Chondrocyte (in vitro differentiated cells): ENCODE results near the gene NISCH. TPM values are rescaled to one million over a fixed set of nuclear protein-coding genes. Genes with fewer than 3 reads are reported as not detected.

Experiments
- DNase-seq: peaks from one replicate; pipeline ENCODE4 v3.0.0; 2021; ENCODE audit warnings: mixed read lengths, low spot score
- H3K27ac Mint-ChIP-seq: one replicate; pipeline ENCODE4 v1.8.0; 2021; ENCODE audit warnings: mild to moderate bottlenecking, moderate library complexity, mixed read lengths; ENCODE audit not compliant: unreplicated experiment
- H3K27me3 Mint-ChIP-seq: 2 replicates; pipeline ENCODE4 v1.8.0; 2021; ENCODE audit warnings: low read depth, mixed read lengths
- H3K36me3 Mint-ChIP-seq: 2 replicates; pipeline ENCODE4 v1.8.0; 2021; ENCODE audit warnings: low read depth, mixed read lengths
- H3K4me1 Mint-ChIP-seq: 2 replicates; pipeline ENCODE4 v1.8.0; 2021; ENCODE audit warnings: low read depth, mild to moderate bottlenecking, mixed read lengths
- H3K4me3 Mint-ChIP-seq: one replicate; pipeline ENCODE4 v1.8.0; 2021; ENCODE audit warnings: mild to moderate bottlenecking, moderate library complexity, mixed read lengths; ENCODE audit not compliant: unreplicated experiment
- H3K9me3 Mint-ChIP-seq: 2 replicates; pipeline ENCODE4 v1.8.0; 2021; ENCODE audit warnings: low read depth, mixed read lengths
- total RNA-seq: library from RNA; stranded (reverse); gene quantifications from 3 replicates; pipeline ENCODE4 v1.2.1, GENCODE V29; 2021
- TF ChIP-seq, protein P1 (sequence below): fragments of 200-600 bp; sonication (generic); IDR thresholded peaks from 2 replicates; pipeline ENCODE4 v1.5.0; 2021; ENCODE audit warnings: antibody characterized with exemption, mild to moderate bottlenecking, moderate library complexity

NISCH gene
- total RNA-seq, 1 donor from 2014 or later, result 101 TPM

DNA sequence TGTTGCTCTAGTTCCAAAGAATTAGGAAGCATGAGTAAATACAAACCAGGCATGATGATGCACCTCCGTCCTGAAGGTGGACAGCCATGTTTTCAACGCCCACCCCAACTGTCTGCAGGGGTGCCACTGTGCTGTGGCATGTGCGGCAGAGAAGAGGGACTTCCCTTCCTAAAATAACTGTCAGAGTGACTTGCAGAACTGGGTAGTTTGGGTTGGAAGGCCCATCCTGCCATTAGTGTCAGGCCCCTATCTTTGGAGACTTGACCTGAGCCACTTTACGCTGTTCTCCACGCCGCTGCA lies 22.3 kb downstream of the NISCH start:
- Mint-ChIP-seq H3K4me3 (no peak overlapping the region), H3K36me3 (peaks cover 42% of the 10 kb centered on the region), H3K27ac (no peak overlapping the region)

DNA sequence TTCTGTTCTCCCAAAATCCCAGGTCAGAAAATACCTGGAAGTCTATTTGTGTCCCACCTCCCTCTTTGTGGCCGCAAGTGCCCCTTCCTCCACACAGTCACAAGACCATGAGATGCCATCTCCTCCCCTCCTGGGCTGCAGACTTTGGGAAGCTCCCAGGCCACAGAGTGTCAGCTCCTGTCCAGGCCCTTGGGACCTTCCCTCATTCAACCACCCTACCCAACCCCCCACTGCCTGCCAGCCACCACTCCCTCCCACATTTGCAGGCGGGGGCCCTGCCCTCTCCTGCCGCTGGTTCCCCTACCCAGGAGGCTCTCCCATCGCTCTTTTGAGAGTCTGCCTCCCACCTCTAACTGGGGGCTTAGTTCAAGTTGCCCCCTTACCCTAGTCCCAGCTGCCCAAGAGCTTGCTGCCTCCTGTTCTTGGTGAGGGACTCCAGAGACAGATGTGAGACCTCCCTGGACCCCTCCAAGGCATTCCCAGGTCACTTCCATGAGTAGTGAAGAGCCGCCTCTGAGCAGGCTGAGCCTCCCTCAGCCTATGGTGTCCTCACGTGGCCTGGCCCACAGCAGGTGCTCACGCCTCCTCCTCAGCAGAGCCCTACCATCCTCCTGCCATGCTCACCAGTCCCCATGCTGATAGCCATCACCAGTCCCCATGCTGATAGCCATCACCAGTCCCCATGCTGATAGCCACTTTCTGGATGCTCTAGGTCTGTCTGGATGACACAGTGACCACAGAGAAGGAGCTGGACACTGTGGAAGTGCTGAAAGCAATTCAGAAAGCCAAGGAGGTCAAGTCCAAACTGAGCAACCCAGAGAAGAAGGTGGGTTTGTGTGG lies 23.9 kb downstream of the NISCH start:
- TF ChIP-seq, protein P1, sequence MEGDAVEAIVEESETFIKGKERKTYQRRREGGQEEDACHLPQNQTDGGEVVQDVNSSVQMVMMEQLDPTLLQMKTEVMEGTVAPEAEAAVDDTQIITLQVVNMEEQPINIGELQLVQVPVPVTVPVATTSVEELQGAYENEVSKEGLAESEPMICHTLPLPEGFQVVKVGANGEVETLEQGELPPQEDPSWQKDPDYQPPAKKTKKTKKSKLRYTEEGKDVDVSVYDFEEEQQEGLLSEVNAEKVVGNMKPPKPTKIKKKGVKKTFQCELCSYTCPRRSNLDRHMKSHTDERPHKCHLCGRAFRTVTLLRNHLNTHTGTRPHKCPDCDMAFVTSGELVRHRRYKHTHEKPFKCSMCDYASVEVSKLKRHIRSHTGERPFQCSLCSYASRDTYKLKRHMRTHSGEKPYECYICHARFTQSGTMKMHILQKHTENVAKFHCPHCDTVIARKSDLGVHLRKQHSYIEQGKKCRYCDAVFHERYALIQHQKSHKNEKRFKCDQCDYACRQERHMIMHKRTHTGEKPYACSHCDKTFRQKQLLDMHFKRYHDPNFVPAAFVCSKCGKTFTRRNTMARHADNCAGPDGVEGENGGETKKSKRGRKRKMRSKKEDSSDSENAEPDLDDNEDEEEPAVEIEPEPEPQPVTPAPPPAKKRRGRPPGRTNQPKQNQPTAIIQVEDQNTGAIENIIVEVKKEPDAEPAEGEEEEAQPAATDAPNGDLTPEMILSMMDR, result no peak
- H3K36me3 Mint-ChIP-seq, result peaks cover 39% of the 10 kb centered on the region
- peaks cover 18% of the 10 kb centered on the region for H3K4me1 Mint-ChIP-seq
- H3K27ac Mint-ChIP-seq, result peak overlapping the region; percentile 29
- no peak for DNase-seq
- H3K27me3 Mint-ChIP-seq, result no peaks in the 10 kb centered on the region
- no peak overlapping the region for H3K4me3 Mint-ChIP-seq
- no peaks in the 10 kb centered on the region for H3K9me3 Mint-ChIP-seq

More for the DNA sequence above, 22.3 kb downstream of the NISCH start:
- Mint-ChIP-seq H3K27me3 (no peaks in the 10 kb centered on the region), H3K4me1 (peaks cover 3% of the 10 kb centered on the region), H3K9me3 (no peaks in the 10 kb centered on the region)
- TF ChIP-seq, protein P1, result no peak
- DNase-seq, result no peak

DNA sequence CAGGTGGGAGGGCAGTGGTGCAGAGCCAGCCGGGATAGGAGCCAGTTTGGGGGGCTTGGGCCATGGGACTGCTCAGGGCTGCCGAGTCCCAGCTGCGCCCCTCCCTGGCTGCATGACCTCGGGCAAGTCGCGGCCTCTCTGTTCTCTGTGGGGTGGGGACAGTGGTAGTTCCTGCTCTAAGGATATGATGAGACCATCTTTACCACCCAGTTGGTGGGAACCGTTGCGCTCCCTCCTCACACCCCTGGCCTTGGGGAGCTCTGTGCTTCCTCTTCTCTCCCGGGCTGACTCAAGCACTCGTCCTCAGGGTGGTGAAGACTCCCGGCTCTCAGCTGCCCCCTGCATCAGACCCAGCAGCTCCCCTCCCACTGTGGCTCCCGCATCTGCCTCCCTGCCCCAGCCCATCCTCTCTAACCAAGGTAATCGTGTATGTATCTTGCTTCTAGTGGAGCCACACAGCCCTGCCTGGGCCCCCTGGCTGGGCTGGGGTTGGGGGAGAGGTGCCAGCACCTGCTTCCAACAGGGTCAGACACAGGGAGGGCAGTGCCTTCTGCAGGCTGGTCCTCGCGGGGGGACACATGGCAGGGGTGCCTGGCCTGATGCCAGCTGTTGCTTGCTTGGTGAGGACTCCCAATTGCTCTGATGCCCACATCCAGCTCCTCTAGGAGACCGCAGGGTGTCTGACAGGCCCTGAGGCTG lies 24.6 kb downstream of the NISCH start:
- TF ChIP-seq, protein P1, result no peak
- Mint-ChIP-seq H3K9me3 (no peaks in the 10 kb centered on the region), H3K36me3 (peaks cover 39% of the 10 kb centered on the region)

DNA sequence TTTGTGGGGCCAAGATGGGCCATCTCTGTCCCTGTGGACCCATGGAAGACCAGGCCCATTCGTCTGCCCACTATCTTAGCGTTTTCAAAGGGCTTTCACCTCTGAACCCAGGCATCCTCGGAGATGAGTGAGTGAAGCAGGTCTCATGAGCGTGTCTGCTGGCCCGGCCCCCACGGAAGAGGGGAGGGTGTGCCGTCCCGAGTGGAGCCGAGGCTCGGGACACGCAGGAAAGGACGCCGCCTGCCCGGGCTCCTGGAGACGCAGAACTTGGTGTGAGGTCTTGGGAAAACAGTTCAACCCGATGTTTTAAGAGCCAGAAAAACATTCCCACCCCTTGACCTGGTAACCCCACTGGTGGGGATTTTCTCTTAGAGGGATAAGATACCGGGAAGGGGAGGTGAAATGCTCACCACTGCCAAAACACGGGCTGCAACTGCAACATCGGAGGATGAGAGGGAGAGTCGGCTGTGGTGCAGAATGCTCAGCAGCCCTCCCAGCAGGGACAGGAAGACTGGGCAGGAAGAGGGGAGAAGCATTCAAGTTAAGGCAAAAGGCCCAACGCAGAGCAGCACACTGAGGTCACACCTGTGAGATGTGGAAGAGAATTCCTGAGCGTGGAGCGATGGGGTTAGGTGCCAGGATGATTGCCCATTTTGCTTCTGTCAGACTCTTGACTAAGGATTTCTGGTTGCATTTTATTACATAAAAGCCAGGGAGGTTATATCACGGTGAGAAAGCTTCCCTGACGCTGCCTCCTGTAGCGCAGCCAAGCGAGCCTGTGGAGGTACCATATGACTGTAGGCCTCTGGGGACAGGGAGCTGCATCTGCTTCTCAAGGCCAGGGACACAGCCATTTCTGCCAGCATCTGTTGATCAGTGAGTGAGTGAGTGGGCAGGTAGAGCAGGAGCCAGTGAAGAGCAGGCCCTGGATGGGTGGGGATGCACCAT lies 25.6 kb downstream of the NISCH start:
- peaks cover 19% of the 10 kb centered on the region for H3K4me1 Mint-ChIP-seq
- peaks cover 40% of the 10 kb centered on the region for H3K36me3 Mint-ChIP-seq
- TF ChIP-seq, protein P1, result no peak
- H3K27ac Mint-ChIP-seq, result no peak overlapping the region
- DNase-seq, result peak; percentile 80
- H3K4me3 Mint-ChIP-seq, result no peak overlapping the region
- no peaks in the 10 kb centered on the region for H3K9me3 Mint-ChIP-seq
- H3K27me3 Mint-ChIP-seq, result no peaks in the 10 kb centered on the region

More for the DNA sequence above, 24.6 kb downstream of the NISCH start:
- Mint-ChIP-seq H3K4me3 (no peak overlapping the region), H3K27ac (no peak overlapping the region), H3K27me3 (no peaks in the 10 kb centered on the region), H3K4me1 (peaks cover 19% of the 10 kb centered on the region)
- DNase-seq, result peak; percentile 92
